Stimulated activated CD8-positive, alpha-beta memory T cell treated with anti-CD3 and anti-CD28 coated beads, Interleukin-7, amount 100 ng/mL, for 1 hour (primary cell): ENCODE data around the gene SLC25A2.

Source experiments
- DNase-seq, 2 donors: peaks; one replicate each; pipeline ENCODE4 v3.0.0-alpha.2; 2020; ENCODE audit warnings: low read depth in 2 of 2

SLC25A2 gene

DNA sequence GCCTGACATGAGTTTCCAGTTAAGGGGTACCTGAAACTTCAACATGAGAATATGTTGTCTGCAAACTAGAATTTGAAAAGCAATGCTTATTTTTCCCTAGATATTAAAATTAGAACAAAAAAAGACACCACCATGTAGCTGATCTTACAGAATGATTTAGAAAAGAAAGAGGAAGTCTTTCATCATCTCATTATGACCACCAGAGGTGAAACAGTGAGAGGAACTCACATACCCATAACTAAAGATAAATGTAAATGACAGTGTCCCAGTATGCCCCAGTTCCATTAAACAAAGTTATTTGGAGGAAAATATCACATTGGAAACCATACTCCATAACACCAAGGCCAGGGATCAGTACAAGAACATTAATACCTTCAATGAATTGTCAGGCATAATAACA lies 9.9 kb upstream of the SLC25A2 start:
- no peak for DNase-seq

DNA sequence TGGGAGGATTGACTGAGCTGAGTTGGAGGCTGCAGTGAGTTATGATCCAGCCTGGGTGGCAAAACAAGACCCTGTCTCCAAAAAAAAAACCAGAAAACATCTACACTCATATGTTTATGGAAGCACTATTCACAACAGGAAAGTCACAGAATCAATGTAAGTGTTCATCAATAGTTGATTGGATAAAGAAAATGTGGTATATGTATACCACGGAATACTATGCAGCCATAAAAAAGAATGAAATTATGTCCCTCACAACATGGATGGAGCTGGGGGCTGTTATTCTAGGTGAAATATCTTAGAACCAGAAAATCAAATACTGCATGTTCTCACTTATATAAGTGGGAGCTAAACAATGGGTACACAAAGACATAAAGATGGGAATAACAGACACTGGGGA lies 2.8 kb upstream of the SLC25A2 start:
- no peak for DNase-seq

DNA sequence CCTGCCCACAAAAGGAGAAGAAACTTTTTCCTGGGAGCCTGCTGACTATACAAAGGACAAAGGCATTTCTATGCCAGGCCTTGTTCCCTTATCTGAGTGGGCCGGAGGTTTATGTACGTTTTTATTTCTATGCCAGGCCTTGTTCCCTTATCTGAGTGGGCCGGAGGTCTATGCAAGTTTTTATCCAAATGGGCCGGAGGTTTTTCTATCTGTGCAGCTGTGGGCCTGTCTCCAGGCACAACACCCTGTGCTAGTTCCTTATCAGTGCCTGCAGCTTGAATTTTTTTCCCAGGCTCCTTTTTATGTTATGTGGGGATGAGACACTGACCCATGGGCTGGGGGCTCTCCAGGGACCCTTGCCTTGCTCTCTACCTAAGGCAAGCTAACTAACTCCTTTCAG lies 5.5 kb downstream of the SLC25A2 start:
- DNase-seq: no peak

DNA sequence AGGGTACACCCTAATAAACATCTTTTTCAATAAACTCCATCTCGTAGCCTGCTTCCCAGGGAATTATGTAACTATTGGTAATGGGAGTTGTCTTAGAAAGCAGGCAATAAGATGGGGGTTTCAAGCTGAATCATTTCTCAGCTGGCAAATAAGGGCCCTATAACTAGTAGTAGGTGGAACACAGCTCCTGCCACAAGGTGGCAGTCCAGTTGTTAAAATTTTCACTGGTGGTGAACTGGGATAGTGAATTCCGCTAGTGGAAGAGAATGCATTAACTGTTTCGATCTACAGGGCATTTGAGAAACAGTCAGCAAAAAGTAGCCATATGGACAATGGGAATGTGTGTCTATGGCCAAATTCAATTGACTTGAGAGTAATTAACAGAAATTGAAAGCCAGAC lies 30.9 kb downstream of the SLC25A2 start:
- no peak for DNase-seq

DNA sequence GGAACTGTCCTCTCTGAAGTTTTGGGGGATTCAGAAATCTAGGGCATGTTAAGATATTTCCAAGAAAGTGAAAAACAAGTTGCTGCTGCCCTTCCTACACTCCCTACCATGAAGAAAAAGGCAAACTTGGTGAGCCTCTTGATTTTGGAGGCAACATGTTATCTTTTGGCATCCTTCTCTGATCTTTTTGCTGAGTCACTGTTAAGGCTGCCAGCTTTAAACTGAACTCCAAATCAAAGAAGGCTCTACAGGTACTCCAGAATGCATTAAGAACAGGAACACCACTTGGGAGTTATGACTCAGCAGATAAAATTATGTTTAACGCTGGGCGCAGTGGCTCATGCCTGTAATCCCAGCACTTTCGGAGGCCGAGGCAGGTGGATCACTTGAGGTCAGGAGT lies 34.7 kb downstream of the SLC25A2 start:
- no peak for DNase-seq

DNA sequence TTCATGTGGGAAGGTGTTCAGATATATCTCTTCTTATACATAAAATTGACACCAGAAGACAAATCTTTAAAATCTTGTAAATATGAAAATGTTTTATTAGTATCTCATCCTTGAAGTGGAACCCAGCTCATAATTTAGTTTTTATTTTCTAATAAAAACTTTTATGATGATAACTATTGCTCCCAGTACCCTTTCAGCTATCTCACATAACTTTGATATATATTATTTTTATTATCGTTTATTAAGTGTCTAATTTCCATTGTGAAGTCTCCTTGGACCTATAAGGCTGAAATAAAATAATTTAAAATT lies 42.7 kb downstream of the SLC25A2 start:
- no peak for DNase-seq

DNA sequence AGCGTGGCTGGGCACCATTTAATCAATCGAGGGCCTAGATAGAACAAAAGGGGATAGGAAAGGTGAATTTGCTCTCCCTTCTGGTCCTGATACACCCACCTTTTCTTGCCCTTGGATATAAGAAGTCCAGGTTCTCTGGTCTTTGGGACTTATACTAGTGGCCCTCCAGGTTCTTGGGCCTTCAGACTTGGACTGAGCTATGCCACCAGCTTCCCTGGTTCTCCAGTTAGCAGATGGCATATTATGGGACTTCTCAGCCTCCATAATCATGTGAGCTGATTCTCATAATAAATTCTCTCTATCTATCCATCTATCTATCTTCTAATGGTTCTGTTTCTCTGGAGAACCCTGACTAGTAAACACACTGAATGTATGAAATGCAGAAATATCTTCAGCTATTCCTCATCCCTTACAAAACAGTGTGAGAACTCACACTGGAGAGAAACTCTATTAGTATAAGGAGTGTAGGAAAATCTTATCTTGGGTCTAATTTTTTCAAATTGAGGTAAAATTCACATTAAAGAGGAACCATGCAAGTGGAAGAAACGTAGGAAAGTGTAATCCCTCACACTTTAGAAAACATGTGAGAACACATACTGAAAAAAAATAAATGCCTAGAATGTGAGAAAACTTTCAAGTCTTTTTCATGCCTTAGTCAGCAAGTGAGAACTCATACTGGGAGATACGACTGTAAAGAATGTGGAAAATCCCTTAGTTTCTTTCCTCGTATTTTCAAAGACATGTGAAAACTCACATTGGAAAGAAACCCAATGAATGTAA lies 43.2 kb downstream of the SLC25A2 start:
- no peak for DNase-seq

DNA sequence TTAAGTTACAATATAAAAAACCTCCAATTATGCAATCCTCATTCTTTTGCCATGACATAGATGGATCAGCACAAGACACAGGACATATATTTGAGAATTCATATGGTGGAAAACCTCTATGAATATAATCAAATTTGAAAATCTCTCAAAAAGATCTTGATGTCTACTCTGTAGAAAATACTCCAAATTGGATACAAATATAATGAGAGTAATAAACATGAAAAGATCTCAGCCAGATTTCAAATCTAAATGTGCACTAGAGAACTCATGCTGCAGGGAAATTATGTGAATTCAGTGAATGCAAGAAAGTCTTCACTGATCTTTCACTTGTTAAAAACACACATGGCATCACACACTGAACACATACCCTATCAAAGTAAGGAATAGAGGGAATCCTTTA lies 44.9 kb downstream of the SLC25A2 start:
- DNase-seq: no peak

DNA sequence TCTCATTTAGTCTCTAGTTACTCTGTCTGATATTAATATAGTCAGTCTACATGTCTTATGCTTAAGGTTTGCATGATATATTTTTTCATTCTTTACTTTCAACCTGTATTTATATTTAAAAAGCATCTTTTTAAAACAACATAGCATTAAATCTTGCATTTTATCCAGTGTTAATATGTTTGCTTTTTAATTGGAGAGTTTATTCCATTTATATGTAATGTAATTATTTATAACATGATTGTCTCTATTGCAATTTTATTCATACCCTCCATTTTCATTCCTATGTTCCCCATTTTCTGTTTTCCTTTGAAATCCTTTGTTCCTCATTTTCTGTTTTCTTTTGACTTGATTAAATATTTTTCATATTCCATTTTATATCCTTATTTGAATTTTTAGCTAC lies 45.4 kb downstream of the SLC25A2 start:
- no peak for DNase-seq
